Measurements from ENCODE around the gene AUTS2.

DNA sequence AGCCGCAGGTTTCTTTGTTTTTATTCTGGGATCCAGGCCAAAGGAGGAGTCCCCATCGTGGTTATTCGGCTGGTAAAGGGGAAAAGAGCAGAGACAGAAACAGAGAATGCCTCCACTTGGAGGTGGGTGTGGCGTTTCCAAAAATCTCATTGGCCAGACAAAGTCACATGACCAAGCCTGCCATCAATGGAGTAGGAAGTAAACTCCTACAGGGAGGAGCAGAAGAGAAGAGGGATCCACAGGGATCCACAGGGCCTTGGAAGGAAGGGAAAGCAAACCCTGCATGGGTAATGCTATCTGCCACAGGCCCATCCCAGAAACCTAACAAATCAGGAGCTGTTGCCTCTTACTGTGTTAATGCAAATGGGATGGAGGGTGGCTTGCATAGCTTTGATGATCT is 1107.9 kb downstream of the AUTS2 start:
- TF ChIP-seq CTCF (IDR thresholded peaks at IDR 0.05; ENCODE audit: low read depth, low read length, missing input control), result no peak
- no peak for TF ChIP-seq TAF1 (conservative IDR thresholded peaks at IDR 0.05)
- TF ChIP-seq EGR1 (IDR thresholded peaks at IDR 0.05; ENCODE audit: low read depth in 2 of 2), result no peak
- no peak for TF ChIP-seq GABPA (IDR thresholded peaks at IDR 0.05 in 1 of 2, conservative IDR thresholded peaks at IDR 0.05 in 1 of 2)
- no peak for TF ChIP-seq FOXA1 (IDR thresholded peaks at IDR 0.05)
- TF ChIP-seq REST (IDR thresholded peaks at IDR 0.05), result no peak
- TF ChIP-seq, protein P1, sequence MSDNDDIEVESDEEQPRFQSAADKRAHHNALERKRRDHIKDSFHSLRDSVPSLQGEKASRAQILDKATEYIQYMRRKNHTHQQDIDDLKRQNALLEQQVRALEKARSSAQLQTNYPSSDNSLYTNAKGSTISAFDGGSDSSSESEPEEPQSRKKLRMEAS (IDR thresholded peaks at IDR 0.05), result no peak
- TF ChIP-seq, protein P2, sequence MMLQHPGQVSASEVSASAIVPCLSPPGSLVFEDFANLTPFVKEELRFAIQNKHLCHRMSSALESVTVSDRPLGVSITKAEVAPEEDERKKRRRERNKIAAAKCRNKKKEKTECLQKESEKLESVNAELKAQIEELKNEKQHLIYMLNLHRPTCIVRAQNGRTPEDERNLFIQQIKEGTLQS (IDR thresholded peaks at IDR 0.05), result no peak
- no peak for TF ChIP-seq JUND (IDR thresholded peaks at IDR 0.05)
- no peak for TF ChIP-seq RAD21 (IDR thresholded peaks at IDR 0.05)
- no peak for TF ChIP-seq SP1 (IDR thresholded peaks at IDR 0.05)
